ENCODE results near the gene IST1. TPM values are rescaled to one million over a fixed set of nuclear protein-coding genes. Genes with fewer than 3 reads are reported as not detected.
A peak's percentile ranks its signal among the peaks of the same experiment; 100 is the strongest.

IST1 gene
- total and polyA plus RNA-seq, 10 of the 15 experiments (the other 5 are each of a cell fraction or from before 2014, with no cell fraction given) = 97.3 to 293 (median 138) TPM

DNA sequence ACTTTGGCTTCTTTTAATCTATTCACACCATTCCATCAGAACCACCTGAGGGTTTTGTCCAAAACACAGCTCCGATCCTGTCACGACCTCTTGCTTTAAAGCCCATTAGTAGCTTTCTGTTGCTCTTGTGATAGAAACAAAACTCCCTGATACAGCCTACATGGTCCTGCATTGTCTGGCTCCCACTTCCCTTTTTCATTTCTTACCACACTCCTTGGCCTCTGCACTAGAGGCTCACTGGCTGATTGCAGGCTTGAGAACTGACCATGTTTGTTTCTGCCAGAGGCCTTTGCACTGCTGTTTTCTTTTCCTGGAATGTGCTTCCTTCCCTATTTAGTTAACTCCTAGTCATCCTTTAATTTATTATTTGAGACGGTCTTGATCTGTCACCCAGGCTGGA, 23.7 kb downstream of the IST1 start (continued):
- no peak for TF ChIP-seq PBX3 (IDR thresholded peaks at IDR 0.05; ENCODE audit: insufficient replicate concordance, low read depth, low read length)
- no peak for TF ChIP-seq MEF2B (IDR thresholded peaks at IDR 0.05; ENCODE audit: partially characterized antibody, poor library complexity, severe bottlenecking)
- TF ChIP-seq NFXL1 (IDR thresholded peaks at IDR 0.05; ENCODE audit: borderline replicate concordance) = no peak
- TF ChIP-seq TARDBP (IDR thresholded peaks at IDR 0.05; ENCODE audit: borderline replicate concordance) = no peak
- TF ChIP-seq E4F1 (IDR thresholded peaks at IDR 0.05; ENCODE audit: borderline replicate concordance, partially characterized antibody) = no peak
- no peak for TF ChIP-seq NFIC (IDR thresholded peaks at IDR 0.05; ENCODE audit: low read depth, low read length)
- TF ChIP-seq SRF (IDR thresholded peaks at IDR 0.05; ENCODE audit: low read depth in 2 of 2, low read length in 2 of 2) = 0 out of 4 replicates have a peak, but pooled peaks of 1 of the 2 experiments have one; percentile 2
- no peak for TF ChIP-seq MLLT1 (IDR thresholded peaks at IDR 0.05)
- no peak for TF ChIP-seq RB1 (IDR thresholded peaks at IDR 0.05; ENCODE audit: borderline replicate concordance)
- no peak for TF ChIP-seq RCOR1 (conservative IDR thresholded peaks at IDR 0.05; ENCODE audit: low read depth, low read length)
- TF ChIP-seq RELA (IDR thresholded peaks at IDR 0.05; ENCODE audit: borderline replicate concordance, partially characterized antibody) = no peak
- 0 out of 2 replicates have a peak, but pooled peaks have one; percentile 21 for TF ChIP-seq MXI1 (IDR thresholded peaks at IDR 0.05; ENCODE audit: low read depth, low read length)
- no peak for TF ChIP-seq ZSCAN29 (IDR thresholded peaks at IDR 0.05)
- no peak for TF ChIP-seq CEBPB (IDR thresholded peaks at IDR 0.05; ENCODE audit: borderline replicate concordance in 1 of 2, low read depth in 2 of 2, low read length in 2 of 2)
- TF ChIP-seq HDGF (IDR thresholded peaks at IDR 0.05) = no peak
- no peak for TF ChIP-seq ATF3 (IDR thresholded peaks at IDR 0.05; ENCODE audit: borderline replicate concordance, extremely low read depth, low read depth, low read length)
- no peak for TF ChIP-seq MYB (IDR thresholded peaks at IDR 0.05; ENCODE audit: borderline replicate concordance, low read depth, low read length)
- no peak for TF ChIP-seq CREM (IDR thresholded peaks at IDR 0.05; ENCODE audit: low read depth)
- no peak for TF ChIP-seq ASH2L (IDR thresholded peaks at IDR 0.05; ENCODE audit: borderline replicate concordance, low read depth)
- TF ChIP-seq HSF1 (IDR thresholded peaks at IDR 0.05; ENCODE audit: low read depth, low read length) = no peak

Measured in GM12878 (cell line).